Measurements from ENCODE around the gene PRDX4.
"Not testable (repeated sequence)": the region's sequence is repeated elsewhere in the genome, so short reads cannot be mapped to it uniquely, and the experiment has no call there.

The PRDX4 gene

GRCh38 chrX:23667239-23668177 lies at the start of gene PRDX4:
PRDX4 (plus strand) TSS chrX:23667493; CDS start chrX:23667571, 78 bp downstream.
- no peak for FAIRE-seq

GRCh38 chrX:23621621-23622265 lies 45.5 kb upstream of the PRDX4 start:
- no peak for FAIRE-seq

- FAIRE-seq: no peak
These were observed 43.5 kb upstream of the PRDX4 start for GRCh38 chrX:23623797-23624196.

GRCh38 chrX:23626651-23627050 lies 40.6 kb upstream of the PRDX4 start:
- FAIRE-seq: no peak

- FAIRE-seq: no peak
These were observed 39.2 kb upstream of the PRDX4 start for GRCh38 chrX:23628131-23628530.

GRCh38 chrX:23631136-23631535 lies 36.2 kb upstream of the PRDX4 start:
- FAIRE-seq: no peak

- FAIRE-seq: no peak
These were observed 33.3 kb upstream of the PRDX4 start for GRCh38 chrX:23633834-23634580.

GRCh38 chrX:23637187-23637586 lies 30.1 kb upstream of the PRDX4 start:
- FAIRE-seq: no peak

GRCh38 chrX:23643020-23643419 lies 24.3 kb upstream of the PRDX4 start:
- no peak for FAIRE-seq

- FAIRE-seq: no peak
These were observed 22.5 kb upstream of the PRDX4 start for GRCh38 chrX:23644744-23645143.

- no peak for FAIRE-seq
These were observed 11.2 kb upstream of the PRDX4 start for GRCh38 chrX:23656091-23656490.

GRCh38 chrX:23656684-23657083 lies 10.6 kb upstream of the PRDX4 start:
- no peak for FAIRE-seq

GRCh38 chrX:23659339-23659738 lies 8.0 kb upstream of the PRDX4 start:
- no peak for FAIRE-seq

- FAIRE-seq: not testable (repeated sequence)
These were observed 7.1 kb upstream of the PRDX4 start for GRCh38 chrX:23660083-23660765.

- FAIRE-seq: no peak
These were observed 6.5 kb upstream of the PRDX4 start for GRCh38 chrX:23660766-23661132.

GRCh38 chrX:23661671-23662070 lies 5.6 kb upstream of the PRDX4 start:
- no peak for FAIRE-seq

GRCh38 chrX:23662187-23662586 lies 5.1 kb upstream of the PRDX4 start:
- FAIRE-seq: peak; percentile 77

- no peak for FAIRE-seq
These were observed 4.4 kb upstream of the PRDX4 start for GRCh38 chrX:23662853-23663252.

- FAIRE-seq: no peak
These were observed 2.8 kb upstream of the PRDX4 start for GRCh38 chrX:23664496-23664895.

- no peak for FAIRE-seq
These were observed 1.0 kb upstream of the PRDX4 start for GRCh38 chrX:23666282-23666681.

- FAIRE-seq: no peak
These were observed 1.0 kb downstream of the PRDX4 start for GRCh38 chrX:23668335-23668734.

GRCh38 chrX:23670528-23670927 lies 3.2 kb downstream of the PRDX4 start:
- no peak for FAIRE-seq

GRCh38 chrX:23673108-23673507 lies 5.8 kb downstream of the PRDX4 start:
- no peak for FAIRE-seq

Measured in G401.6 (cell line).